ACHN (cell line): ENCODE results near the gene FHOD3.

ENCODE experiments used
- DNase-seq: peaks from one replicate; pipeline ENCODE4 v3.0.0-alpha.2; 2015
- in situ Hi-C: cut with HindIII; loops from 2 replicates; pipeline ENCODE4 v1.10.0; 2017; ENCODE audit warnings: low sequenced_read_pairs, low pct_ligation_motif_present, low pct_unique_long_range_greater_than_20kb

Gene FHOD3

GRCh38 chr18:36772241-36772723, 474.8 kb downstream of the FHOD3 start:
- no peak for DNase-seq
- in situ Hi-C loops: no loop called here

GRCh38 chr18:36775396-36775795, 477.9 kb downstream of the FHOD3 start:
- no peak for DNase-seq
- in situ Hi-C loops: no loop called here

- in situ Hi-C loops: no loop called here
- no peak for DNase-seq
Measured at GRCh38 chr18:36776650-36777049, 479.1 kb downstream of the FHOD3 start.

GRCh38 chr18:36777566-36777965, 480.1 kb downstream of the FHOD3 start:
- in situ Hi-C loops: no loop called here

GRCh38 chr18:36780748-36781147, 483.2 kb downstream of the FHOD3 start:
- no peak for DNase-seq
- in situ Hi-C loops: no loop called here

More at GRCh38 chr18:36777566-36777965, 480.1 kb downstream of the FHOD3 start:
- DNase-seq: no peak

GRCh38 chr18:36782710-36783109, 485.2 kb downstream of the FHOD3 start:
- in situ Hi-C loops: no loop called here
- no peak for DNase-seq

GRCh38 chr18:36783792-36784191, 486.3 kb downstream of the FHOD3 start:
- DNase-seq: no peak

GRCh38 chr18:36786686-36787085, 489.2 kb downstream of the FHOD3 start:
- in situ Hi-C loops: no loop called here
- peak; percentile 53 for DNase-seq

More at GRCh38 chr18:36783792-36784191, 486.3 kb downstream of the FHOD3 start:
- in situ Hi-C loops: no loop called here

- DNase-seq: no peak
- in situ Hi-C loops: no loop called here
Measured at GRCh38 chr18:36792634-36793283, 495.2 kb downstream of the FHOD3 start.

GRCh38 chr18:36798738-36799473, 501.4 kb downstream of the FHOD3 start:
- DNase-seq: no peak
- in situ Hi-C loops: no loop called here

GRCh38 chr18:36805105-36805504, 507.6 kb downstream of the FHOD3 start:
- DNase-seq: no peak
- in situ Hi-C loops: no loop called here

- in situ Hi-C loops: no loop called here
- no peak for DNase-seq
Measured at GRCh38 chr18:36808681-36809080, 511.2 kb downstream of the FHOD3 start.

- DNase-seq: peak; percentile 66
- in situ Hi-C loops: no loop called here
Measured at GRCh38 chr18:36809590-36810381, 512.3 kb downstream of the FHOD3 start.

- in situ Hi-C loops: no loop called here
- no peak for DNase-seq
Measured at GRCh38 chr18:36811430-36811829, 513.9 kb downstream of the FHOD3 start.

- no peak for DNase-seq
- in situ Hi-C loops: no loop called here
Measured at GRCh38 chr18:36811955-36812354, 514.4 kb downstream of the FHOD3 start.

- in situ Hi-C loops: no loop called here
- DNase-seq: no peak
Measured at GRCh38 chr18:36812678-36813077, 515.2 kb downstream of the FHOD3 start.

- no peak for DNase-seq
- in situ Hi-C loops: no loop called here
Measured at GRCh38 chr18:36813101-36813775, 515.7 kb downstream of the FHOD3 start.

- in situ Hi-C loops: no loop called here
- no peak for DNase-seq
Measured at GRCh38 chr18:36813824-36814223, 516.3 kb downstream of the FHOD3 start.

- in situ Hi-C loops: no loop called here
- no peak for DNase-seq
Measured at GRCh38 chr18:36814994-36815393, 517.5 kb downstream of the FHOD3 start.
